OCI-M2 (cell line): ENCODE results near the gene UNC13B.
"Not testable (repeated sequence)": the region's sequence is repeated elsewhere in the genome, so short reads cannot be mapped to it uniquely, and the experiment has no call there.

Experiments
- DNase-seq: peaks from one replicate; lab custom pipeline; 2025; ENCODE audit not compliant: unreplicated experiment; lab: John Stamatoyannopoulos, UW

UNC13B gene

GRCh38 chr9:35220659-35221338 is 59.0 kb downstream of the UNC13B start:
- DNase-seq: no peak

- no peak for DNase-seq
Measured at GRCh38 chr9:35225677-35226076, 63.9 kb downstream of the UNC13B start.

GRCh38 chr9:35226651-35227050 is 64.8 kb downstream of the UNC13B start:
- DNase-seq: no peak

GRCh38 chr9:35227284-35227683 is 65.5 kb downstream of the UNC13B start:
- no peak for DNase-seq

- no peak for DNase-seq
Measured at GRCh38 chr9:35229066-35229778, 67.4 kb downstream of the UNC13B start.

GRCh38 chr9:35229779-35230143 is 68.0 kb downstream of the UNC13B start:
- no peak for DNase-seq

GRCh38 chr9:35232867-35233544 is 71.2 kb downstream of the UNC13B start:
- no peak for DNase-seq

GRCh38 chr9:35236692-35237091 is 74.9 kb downstream of the UNC13B start:
- no peak for DNase-seq

GRCh38 chr9:35237311-35237710 is 75.5 kb downstream of the UNC13B start:
- DNase-seq: no peak

- DNase-seq: not testable (repeated sequence)
Measured at GRCh38 chr9:35245945-35246344, 84.1 kb downstream of the UNC13B start.

- DNase-seq: no peak
Measured at GRCh38 chr9:35253075-35253474, 91.3 kb downstream of the UNC13B start.

- no peak for DNase-seq
Measured at GRCh38 chr9:35254237-35254636, 92.4 kb downstream of the UNC13B start.

- DNase-seq: no peak
Measured at GRCh38 chr9:35254984-35255857, 93.4 kb downstream of the UNC13B start.

- no peak for DNase-seq
Measured at GRCh38 chr9:35257986-35258659, 96.3 kb downstream of the UNC13B start.

- no peak for DNase-seq
Measured at GRCh38 chr9:35258660-35259474, 97.1 kb downstream of the UNC13B start.

- no peak for DNase-seq
Measured at GRCh38 chr9:35260186-35260585, 98.4 kb downstream of the UNC13B start.

- no peak for DNase-seq
Measured at GRCh38 chr9:35262064-35262463, 100.3 kb downstream of the UNC13B start.

- DNase-seq: no peak
Measured at GRCh38 chr9:35267710-35268109, 105.9 kb downstream of the UNC13B start.

- no peak for DNase-seq
Measured at GRCh38 chr9:35269919-35270318, 108.1 kb downstream of the UNC13B start.

GRCh38 chr9:35271637-35272036 is 109.8 kb downstream of the UNC13B start:
- DNase-seq: no peak
